Muscle of arm (tissue), 14 donors: ENCODE measurements around the gene CHTOP. TPM values are rescaled to one million over a fixed set of nuclear protein-coding genes. Genes with fewer than 3 reads are reported as not detected.
"Not testable (repeated sequence)": the region's sequence is repeated elsewhere in the genome, so short reads cannot be mapped to it uniquely, and the experiment has no call there.

ENCODE experiments used
- DNase-seq: peaks from one replicate; pipeline ENCODE4 v3.0.0-alpha.2; 2013
- long read RNA-seq, 11 donors: transcript quantifications; one replicate each; lab custom pipeline, GENCODE V29; 2026
- polyA plus RNA-seq, 12 donors: library from polyadenylated mRNA; unstranded; fragments of 120-200 nt; gene quantifications; one replicate each; pipeline ENCODE4 v1.2.1, GENCODE V29; 2013; ENCODE audit not compliant: insufficient read length in 12 of 12

Gene CHTOP
- 100 to 1,000 TPM in 3 of 12 donors, 10 to 100 TPM in 8, not detected in 1; 80.0 to 120 (median 87.3) TPM for polyA plus RNA-seq
- long read RNA-seq, donor 1, transcript CHTOP-204 (6 exons, 2,096 nt), result major isoform, 13 of 56 reads
- long read RNA-seq, donor 1, transcript CHTOP-203 (6 exons, 2,165 nt), result minor isoform, 11 of 56 reads
- long read RNA-seq, donor 1, partial matches to known transcripts, result 31 of 56 reads
- long read RNA-seq, donor 1, other reads (novel, unspliced or antisense), result 0 of 56 reads
- long read RNA-seq, donor 2, transcript CHTOP-203 (6 exons, 2,165 nt), result minor isoform, 20 of 53 reads
- long read RNA-seq, donor 2, transcript CHTOP-204 (6 exons, 2,096 nt), result major isoform, 21 of 53 reads
- long read RNA-seq, donor 2, partial matches to known transcripts, result 12 of 53 reads
- long read RNA-seq, donor 2, other reads (novel, unspliced or antisense), result 0 of 53 reads
- long read RNA-seq, donor 3, transcript CHTOP-203 (6 exons, 2,165 nt), result major isoform, 10 of 15 reads
- long read RNA-seq, donor 3, partial matches to known transcripts, result 0 of 15 reads
- long read RNA-seq, donor 3, other reads (novel, unspliced or antisense), result 0 of 15 reads
- long read RNA-seq, donor 4, transcript CHTOP-204 (6 exons, 2,096 nt), result major isoform, 10 of 16 reads
- long read RNA-seq, donor 4, transcript CHTOP-203 (6 exons, 2,165 nt), result minor isoform, 5 of 16 reads
- long read RNA-seq, donor 4, partial matches to known transcripts, result 0 of 16 reads
- long read RNA-seq, donor 4, other reads (novel, unspliced or antisense), result 0 of 16 reads
- long read RNA-seq, donor 5, transcript CHTOP-203 (6 exons, 2,165 nt), result major isoform, 25 of 69 reads
- long read RNA-seq, donor 5, transcript CHTOP-204 (6 exons, 2,096 nt), result minor isoform, 13 of 69 reads
- long read RNA-seq, donor 5, partial matches to known transcripts, result 25 of 69 reads
- long read RNA-seq, donor 5, other reads (novel, unspliced or antisense), result 5 of 69 reads
- long read RNA-seq, donor 6, transcript CHTOP-204 (6 exons, 2,096 nt), result minor isoform, 10 of 39 reads
- long read RNA-seq, donor 6, transcript CHTOP-203 (6 exons, 2,165 nt), result major isoform, 13 of 39 reads
- long read RNA-seq, donor 6, partial matches to known transcripts, result 16 of 39 reads
- long read RNA-seq, donor 6, other reads (novel, unspliced or antisense), result 0 of 39 reads
- long read RNA-seq, donor 7, transcript CHTOP-204 (6 exons, 2,096 nt), result major isoform, 8 of 31 reads
- long read RNA-seq, donor 7, transcript CHTOP-203 (6 exons, 2,165 nt), result minor isoform, 6 of 31 reads
- long read RNA-seq, donor 7, partial matches to known transcripts, result 17 of 31 reads
- long read RNA-seq, donor 7, other reads (novel, unspliced or antisense), result 0 of 31 reads
- long read RNA-seq, donor 8, transcript CHTOP-203 (6 exons, 2,165 nt), result major isoform, 15 of 58 reads
- long read RNA-seq, donor 8, transcript CHTOP-204 (6 exons, 2,096 nt), result major isoform, 15 of 58 reads
- long read RNA-seq, donor 8, partial matches to known transcripts, result 21 of 58 reads
- long read RNA-seq, donor 8, other reads (novel, unspliced or antisense), result 6 of 58 reads
- long read RNA-seq, donor 9, transcript CHTOP-204 (6 exons, 2,096 nt), result major isoform, 9 of 31 reads
- long read RNA-seq, donor 9, transcript CHTOP-203 (6 exons, 2,165 nt), result major isoform, 9 of 31 reads
- long read RNA-seq, donor 9, partial matches to known transcripts, result 11 of 31 reads
- long read RNA-seq, donor 9, other reads (novel, unspliced or antisense), result 0 of 31 reads
- long read RNA-seq, donor 10, transcript CHTOP-203 (6 exons, 2,165 nt), result major isoform, 11 of 78 reads
- long read RNA-seq, donor 10, transcript CHTOP-204 (6 exons, 2,096 nt), result major isoform, 11 of 78 reads
- long read RNA-seq, donor 10, partial matches to known transcripts, result 26 of 78 reads
- long read RNA-seq, donor 10, other reads (novel, unspliced or antisense), result 30 of 78 reads
- long read RNA-seq, donor 11, transcript CHTOP-204 (6 exons, 2,096 nt), result minor isoform, 10 of 53 reads
- long read RNA-seq, donor 11, transcript CHTOP-203 (6 exons, 2,165 nt), result major isoform, 15 of 53 reads
- long read RNA-seq, donor 11, partial matches to known transcripts, result 27 of 53 reads
- long read RNA-seq, donor 11, other reads (novel, unspliced or antisense), result 0 of 53 reads

- peak; percentile 99 for DNase-seq
Measured at GRCh38 chr1:153633754-153634665, at the start of gene CHTOP. TSS of gene CHTOP (plus strand) at chr1:153634066. CDS start at chr1:153636589, 2,523 bp downstream.

GRCh38 chr1:153585006-153585405 lies 48.9 kb upstream of the CHTOP start:
- no peak for DNase-seq

GRCh38 chr1:153586347-153586746 lies 47.5 kb upstream of the CHTOP start:
- no peak for DNase-seq

GRCh38 chr1:153587314-153587713 lies 46.6 kb upstream of the CHTOP start:
- no peak for DNase-seq

GRCh38 chr1:153588033-153588432 lies 45.8 kb upstream of the CHTOP start:
- not testable (repeated sequence) for DNase-seq

- DNase-seq, result no peak
Measured at GRCh38 chr1:153588482-153588881, 45.4 kb upstream of the CHTOP start.

GRCh38 chr1:153592748-153593147 lies 41.1 kb upstream of the CHTOP start:
- no peak for DNase-seq

- DNase-seq, result no peak
Measured at GRCh38 chr1:153597206-153597605, 36.7 kb upstream of the CHTOP start.

- peak; percentile 33 for DNase-seq
Measured at GRCh38 chr1:153598309-153599172, 35.3 kb upstream of the CHTOP start.

GRCh38 chr1:153599847-153600246 lies 34.0 kb upstream of the CHTOP start:
- no peak for DNase-seq

GRCh38 chr1:153602749-153603148 lies 31.1 kb upstream of the CHTOP start:
- no peak for DNase-seq

GRCh38 chr1:153606194-153606593 lies 27.7 kb upstream of the CHTOP start:
- DNase-seq, result no peak

GRCh38 chr1:153607381-153607780 lies 26.5 kb upstream of the CHTOP start:
- DNase-seq, result no peak

GRCh38 chr1:153608089-153608682 lies 25.7 kb upstream of the CHTOP start:
- DNase-seq, result no peak

GRCh38 chr1:153608742-153609584 lies 24.9 kb upstream of the CHTOP start:
- no peak for DNase-seq

GRCh38 chr1:153609585-153609907 lies 24.3 kb upstream of the CHTOP start:
- no peak for DNase-seq

- no peak for DNase-seq
Measured at GRCh38 chr1:153610334-153610733, 23.5 kb upstream of the CHTOP start.
